Tibial artery (tissue), 4 donors: ENCODE measurements around the gene KCNE1.

ENCODE experiments used
- DNase-seq, 2 donors: peaks; one replicate each; pipeline ENCODE4 v3.0.0-alpha.2; 2019
- H3K27ac ChIP-seq, 2 donors: fragments of 200-600 bp; sonication (generic) in 1 of 2; 1 replicate in 1 of 2; 2 replicates in 1 of 2; pipeline ENCODE4 v1.5.1; 2018 to 2019; ENCODE audit warnings: mild to moderate bottlenecking in 1 of 2
- H3K27me3 ChIP-seq, 2 donors: fragments of 200-600 bp; sonication (generic) in 1 of 2; one replicate each; pipeline versions ENCODE4 v1.5.1 to v1.6.0; 2016 to 2019
- H3K36me3 ChIP-seq, 3 donors: fragments of 200-600 bp; sonication (generic) in 2 of 3; one replicate each; pipeline ENCODE4 v1.5.1; 2016 to 2019; ENCODE audit warnings: mild to moderate bottlenecking in 2 of 3
- H3K4me1 ChIP-seq, 4 donors: fragments of 200-600 bp; sonication (generic) in 2 of 4; 1 replicate in 3 of 4; 2 replicates in 1 of 4; pipeline ENCODE4 v1.5.1; 2016 to 2019
- H3K4me3 ChIP-seq, 2 donors: fragments of 200-600 bp; sonication (generic) in 1 of 2; 1 replicate in 1 of 2; 2 replicates in 1 of 2; pipeline ENCODE4 v1.5.1; 2018 to 2019; ENCODE audit warnings: mild to moderate bottlenecking in 2 of 2
- H3K9me3 ChIP-seq, 3 donors: fragments of 200-600 bp; sonication (generic) in 1 of 3; one replicate each; pipeline ENCODE4 v1.5.1; 2016 to 2019
- CTCF ChIP-seq, 2 experiments: fragments of 200-600 bp in 1 of 2; fragments of 450-650 bp in 1 of 2; IDR thresholded peaks; one replicate each; pipeline ENCODE4 v1.5.1; 2017 to 2019; ENCODE audit warnings: antibody characterized with exemption in 2 of 2, mild to moderate bottlenecking in 1 of 2, moderate library complexity in 1 of 2
- intact Hi-C: fragments of 100-400 bp; cut with DNase I; formaldehyde crosslinking; loops from one replicate; pipeline ENCODE4 v1.15.0; 2023; ENCODE audit warnings: low total_unique reads

The KCNE1 gene

DNA sequence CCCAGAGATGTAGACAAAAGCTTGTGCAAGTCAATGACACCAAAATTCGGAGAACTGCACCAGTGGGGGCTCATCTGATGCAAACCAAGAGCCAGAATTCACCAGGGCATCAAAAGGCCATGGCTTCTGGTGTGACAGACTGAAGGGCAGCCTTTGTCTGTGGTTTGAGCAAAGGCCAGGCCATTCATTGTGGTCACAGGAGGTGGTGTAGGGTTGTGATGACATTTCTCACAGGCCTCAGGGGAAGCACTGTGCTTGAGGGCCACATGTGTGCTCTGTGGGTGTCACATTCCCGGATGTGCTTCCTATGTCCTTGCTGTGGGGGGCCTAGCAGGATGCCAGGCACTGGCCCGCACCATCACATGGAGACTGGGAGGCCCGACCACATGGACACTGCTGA, 22.5 kb upstream of the KCNE1 start:
- H3K27ac ChIP-seq, result no peak overlapping the region
- TF ChIP-seq CTCF (IDR thresholded peaks at IDR 0.05), result no peak
- H3K9me3 ChIP-seq, result no peaks in the 10 kb centered on the region
- no peak for DNase-seq
- intact Hi-C loops, result no loop called here
- H3K36me3 ChIP-seq, result no peaks in the 10 kb centered on the region
- H3K4me3 ChIP-seq, result no peak overlapping the region
- peaks cover 0 to 7% (median 2%) of the 10 kb centered on the region in 4 donors for H3K4me1 ChIP-seq
- no peaks in the 10 kb centered on the region for H3K27me3 ChIP-seq

- Histone ChIP-seq H3K9me3 (no peaks in the 10 kb centered on the region), H3K4me3 (no peak overlapping the region), H3K36me3 (no peaks in the 10 kb centered on the region), H3K27me3 (no peaks in the 10 kb centered on the region), H3K4me1 (peaks cover 0 to 7% (median 2%) of the 10 kb centered on the region in 4 donors), H3K27ac (no peak overlapping the region)
- no peak for TF ChIP-seq CTCF (IDR thresholded peaks at IDR 0.05)
- DNase-seq, result no peak
- intact Hi-C loops, result no loop called here
Observed at GRCh38 chr21:34533938-34534337, 21.9 kb upstream of the KCNE1 start.

DNA sequence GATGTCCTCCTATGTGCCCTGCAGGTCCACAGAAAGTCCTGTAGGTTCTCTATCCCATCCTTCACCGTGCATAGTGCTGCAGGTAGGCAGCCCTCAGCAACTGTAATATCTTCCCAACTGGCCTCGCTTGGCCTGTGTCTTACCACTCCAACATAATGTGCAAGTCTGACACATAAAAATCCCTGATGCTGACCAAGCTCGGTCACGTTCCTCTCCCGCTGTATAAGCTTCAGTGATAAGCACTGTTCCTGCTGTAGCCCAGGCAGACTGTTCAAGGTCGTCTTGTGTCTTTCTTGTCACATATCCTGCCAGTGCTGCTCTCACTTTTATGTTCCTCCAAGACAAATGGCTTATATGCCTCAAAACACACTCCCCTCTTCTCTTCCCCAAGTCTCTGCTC, 19.4 kb upstream of the KCNE1 start:
- no peaks in the 10 kb centered on the region for H3K27me3 ChIP-seq
- no peaks in the 10 kb centered on the region for H3K36me3 ChIP-seq
- no peak for TF ChIP-seq CTCF (IDR thresholded peaks at IDR 0.05)
- H3K9me3 ChIP-seq, result no peaks in the 10 kb centered on the region
- DNase-seq, result no peak
- H3K4me3 ChIP-seq, result no peak overlapping the region
- intact Hi-C loops, result no loop called here
- H3K4me1 ChIP-seq, result peaks cover 0 to 23% (median 15%) of the 10 kb centered on the region in 4 donors
- no peak overlapping the region for H3K27ac ChIP-seq

GRCh38 chr21:34530261-34530660, 18.3 kb upstream of the KCNE1 start:
- intact Hi-C loops, result no loop called here
- no peaks in the 10 kb centered on the region for H3K36me3 ChIP-seq
- H3K4me3 ChIP-seq, result no peak overlapping the region
- no peak overlapping the region for H3K27ac ChIP-seq
- no peak for DNase-seq
- peaks cover 0 to 32% (median 18%) of the 10 kb centered on the region in 4 donors for H3K4me1 ChIP-seq
- H3K9me3 ChIP-seq, result no peaks in the 10 kb centered on the region
- no peak for TF ChIP-seq CTCF (IDR thresholded peaks at IDR 0.05)
- H3K27me3 ChIP-seq, result no peaks in the 10 kb centered on the region

- intact Hi-C loops, result no loop called here
- H3K4me3 ChIP-seq, result no peak overlapping the region
- DNase-seq, result no peak
- H3K36me3 ChIP-seq, result peaks cover 0 to 3% (median 2%) of the 10 kb centered on the region in 3 donors
- H3K27ac ChIP-seq, result peak overlapping the region in 1 of 2 donors; percentile 78
- no peak for TF ChIP-seq CTCF (IDR thresholded peaks at IDR 0.05)
- peaks cover 0 to 46% (median 30%) of the 10 kb centered on the region in 4 donors for H3K4me1 ChIP-seq
- no peaks in the 10 kb centered on the region for H3K27me3 ChIP-seq
- no peaks in the 10 kb centered on the region for H3K9me3 ChIP-seq
Observed at GRCh38 chr21:34528131-34528561, 16.1 kb upstream of the KCNE1 start.
